Measurements from ENCODE around the gene SOBP. TPM values are rescaled to one million over a fixed set of nuclear protein-coding genes. Genes with fewer than 3 reads are reported as not detected.

The SOBP gene
- total RNA-seq, 4 donors from 2014 or later: 0.26 to 1.5 (median 0.55) TPM

DNA sequence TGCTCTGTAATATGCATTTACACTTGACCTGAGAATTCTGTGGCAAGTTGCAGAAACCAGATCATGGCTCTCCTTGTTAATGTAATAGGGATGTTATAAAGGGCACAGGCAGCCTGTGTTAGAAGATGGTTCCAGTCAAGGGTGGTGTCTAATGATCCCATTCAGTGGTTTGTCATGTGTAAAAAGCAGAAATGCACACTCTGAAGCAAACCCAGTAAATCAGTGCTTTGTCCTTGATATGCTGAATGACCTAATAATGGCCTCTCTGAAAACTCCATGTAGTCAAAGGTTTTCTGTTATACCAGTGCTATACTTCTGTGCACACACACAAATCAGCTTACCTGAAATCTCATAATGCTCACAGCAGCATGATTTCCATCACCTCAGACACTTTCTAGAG lies 66.2 kb downstream of the SOBP start:
- H3K9me3 ChIP-seq: no peaks in the 10 kb centered on the region
- no peaks in the 10 kb centered on the region for H3K36me3 ChIP-seq
- no peak for DNase-seq (ENCODE audit: low spot score in 2 of 2)
- H3K27me3 ChIP-seq: no peaks in the 10 kb centered on the region
- H3K4me1 ChIP-seq: no peaks in the 10 kb centered on the region
- H3K27ac ChIP-seq: no peak overlapping the region
- H3K4me3 ChIP-seq: no peak overlapping the region
- TF ChIP-seq EP300 (IDR thresholded peaks at IDR 0.05): no peak
- no peak for TF ChIP-seq POLR2A (IDR thresholded peaks at IDR 0.05)
- TF ChIP-seq, protein P1, sequence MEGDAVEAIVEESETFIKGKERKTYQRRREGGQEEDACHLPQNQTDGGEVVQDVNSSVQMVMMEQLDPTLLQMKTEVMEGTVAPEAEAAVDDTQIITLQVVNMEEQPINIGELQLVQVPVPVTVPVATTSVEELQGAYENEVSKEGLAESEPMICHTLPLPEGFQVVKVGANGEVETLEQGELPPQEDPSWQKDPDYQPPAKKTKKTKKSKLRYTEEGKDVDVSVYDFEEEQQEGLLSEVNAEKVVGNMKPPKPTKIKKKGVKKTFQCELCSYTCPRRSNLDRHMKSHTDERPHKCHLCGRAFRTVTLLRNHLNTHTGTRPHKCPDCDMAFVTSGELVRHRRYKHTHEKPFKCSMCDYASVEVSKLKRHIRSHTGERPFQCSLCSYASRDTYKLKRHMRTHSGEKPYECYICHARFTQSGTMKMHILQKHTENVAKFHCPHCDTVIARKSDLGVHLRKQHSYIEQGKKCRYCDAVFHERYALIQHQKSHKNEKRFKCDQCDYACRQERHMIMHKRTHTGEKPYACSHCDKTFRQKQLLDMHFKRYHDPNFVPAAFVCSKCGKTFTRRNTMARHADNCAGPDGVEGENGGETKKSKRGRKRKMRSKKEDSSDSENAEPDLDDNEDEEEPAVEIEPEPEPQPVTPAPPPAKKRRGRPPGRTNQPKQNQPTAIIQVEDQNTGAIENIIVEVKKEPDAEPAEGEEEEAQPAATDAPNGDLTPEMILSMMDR (IDR thresholded peaks at IDR 0.05): no peak
- no peak for TF ChIP-seq POLR2AphosphoS5 (IDR thresholded peaks at IDR 0.05)

- no peak overlapping the region for H3K27ac ChIP-seq
- no peak for DNase-seq (ENCODE audit: low spot score in 2 of 2)
- H3K4me3 ChIP-seq: no peak overlapping the region
- H3K9me3 ChIP-seq: no peaks in the 10 kb centered on the region
- H3K36me3 ChIP-seq: no peaks in the 10 kb centered on the region
- no peaks in the 10 kb centered on the region for H3K4me1 ChIP-seq
- TF ChIP-seq, protein P1 (IDR thresholded peaks at IDR 0.05): no peak
- TF ChIP-seq POLR2A (IDR thresholded peaks at IDR 0.05) (no peak), POLR2AphosphoS5 (IDR thresholded peaks at IDR 0.05) (no peak), EP300 (IDR thresholded peaks at IDR 0.05) (no peak)
- no peaks in the 10 kb centered on the region for H3K27me3 ChIP-seq
Measured at GRCh38 chr6:107557698-107558097, 67.8 kb downstream of the SOBP start.

DNA sequence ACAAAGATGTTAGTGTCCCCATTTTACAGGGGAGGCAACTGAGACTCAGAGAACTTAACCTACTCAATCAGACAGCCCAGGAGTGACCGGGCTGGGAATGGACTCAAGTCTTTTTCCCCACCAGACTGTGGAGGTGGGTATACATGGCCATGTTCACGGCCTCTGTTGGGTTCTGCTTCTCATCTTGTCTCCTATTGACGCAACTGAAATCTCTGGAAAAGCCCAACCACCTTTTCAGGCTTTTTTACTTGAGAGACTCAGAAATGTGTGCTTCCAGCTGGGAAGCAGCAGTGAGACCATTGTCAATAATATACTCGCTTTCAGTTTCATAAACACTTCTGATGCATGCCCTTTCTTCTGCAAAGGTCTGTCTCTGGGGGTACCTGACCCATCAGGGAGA lies 70.7 kb downstream of the SOBP start:
- 69% methylated on average over 4 of the region's 4 CpGs for WGBS
- H3K36me3 ChIP-seq: no peaks in the 10 kb centered on the region
- H3K4me3 ChIP-seq: no peak overlapping the region
- no peak for DNase-seq (ENCODE audit: low spot score in 2 of 2)
- H3K27ac ChIP-seq: no peak overlapping the region
- TF ChIP-seq POLR2A (IDR thresholded peaks at IDR 0.05): no peak
- no peaks in the 10 kb centered on the region for H3K4me1 ChIP-seq
- H3K27me3 ChIP-seq: no peaks in the 10 kb centered on the region
- H3K9me3 ChIP-seq: no peaks in the 10 kb centered on the region

- WGBS: 59% methylated on average over 3 of the region's 3 CpGs
- Histone ChIP-seq H3K4me1 (no peaks in the 10 kb centered on the region), H3K36me3 (no peaks in the 10 kb centered on the region), H3K27me3 (no peaks in the 10 kb centered on the region), H3K4me3 (no peak overlapping the region), H3K9me3 (no peaks in the 10 kb centered on the region), H3K27ac (no peak overlapping the region)
- no peak for DNase-seq (ENCODE audit: low spot score in 2 of 2)
- TF ChIP-seq, protein P1 (IDR thresholded peaks at IDR 0.05): no peak
- TF ChIP-seq POLR2AphosphoS5 (IDR thresholded peaks at IDR 0.05): no peak
- no peak for TF ChIP-seq POLR2A (IDR thresholded peaks at IDR 0.05)
- no peak for TF ChIP-seq EP300 (IDR thresholded peaks at IDR 0.05)
Measured at GRCh38 chr6:107561306-107561705, 71.4 kb downstream of the SOBP start.

DNA sequence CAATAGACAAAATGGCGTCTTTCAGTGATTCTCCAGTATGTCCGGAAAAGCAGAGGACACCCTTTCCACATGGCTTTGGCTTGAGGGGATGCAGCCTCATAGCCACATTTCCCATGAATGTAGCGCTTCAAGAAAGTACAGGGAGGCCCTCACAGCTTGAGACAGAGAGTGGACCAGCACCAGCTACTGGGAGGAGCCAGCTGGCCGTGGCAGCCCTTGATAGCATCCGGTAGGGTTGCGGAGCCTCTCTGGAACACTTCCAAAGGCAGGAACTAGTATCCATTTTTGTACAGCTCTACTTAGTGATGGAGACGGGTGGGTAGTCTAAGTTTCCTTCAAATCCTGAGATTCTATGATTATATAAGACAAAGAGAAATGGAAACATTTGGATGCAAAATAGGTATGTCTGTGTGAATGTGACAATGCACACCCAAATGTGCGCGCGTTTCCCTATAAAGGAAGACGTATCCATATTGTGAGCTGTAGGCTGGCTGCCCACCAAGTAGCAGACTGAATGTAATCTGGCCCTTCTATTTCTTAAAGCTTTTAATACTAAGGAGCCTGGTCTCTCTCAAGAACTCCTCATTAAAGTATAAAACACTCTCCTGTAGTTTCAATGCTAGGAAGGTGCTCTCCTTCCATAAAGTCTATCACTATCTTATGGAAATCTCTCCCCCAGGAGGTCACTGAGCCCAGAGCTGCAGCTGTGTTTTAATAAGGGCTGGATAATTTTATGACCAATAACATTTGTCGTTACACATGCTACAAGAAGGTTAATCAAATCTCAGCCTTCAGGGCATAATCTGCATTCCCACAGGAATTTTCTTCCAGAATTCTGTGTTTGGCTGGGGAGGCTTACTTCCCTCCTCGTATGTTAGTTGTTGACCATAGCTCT lies 74.0 kb downstream of the SOBP start:
- TF ChIP-seq EP300 (IDR thresholded peaks at IDR 0.05): no peak
- no peak for TF ChIP-seq POLR2A (IDR thresholded peaks at IDR 0.05)
- TF ChIP-seq POLR2AphosphoS5 (IDR thresholded peaks at IDR 0.05): no peak
- TF ChIP-seq, protein P1 (IDR thresholded peaks at IDR 0.05): no peak

More for the DNA sequence above, 74.0 kb downstream of the SOBP start:
- H3K27ac ChIP-seq: no peak overlapping the region
- H3K9me3 ChIP-seq: no peaks in the 10 kb centered on the region
- H3K4me3 ChIP-seq: no peak overlapping the region
- H3K4me1 ChIP-seq: no peaks in the 10 kb centered on the region
- no peaks in the 10 kb centered on the region for H3K36me3 ChIP-seq
- WGBS: 80% methylated on average over 13 of the region's 13 CpGs
- DNase-seq (ENCODE audit: low spot score in 2 of 2): no peak
- no peaks in the 10 kb centered on the region for H3K27me3 ChIP-seq
